Stimulated activated CD4-positive, alpha-beta T cell treated with anti-CD3 and anti-CD28 coated beads, TNF-alpha, amount 100 ng/mL, for 24 hours (primary cell): Measurements from ENCODE around the gene PLPP6.
"Not testable (repeated sequence)": the region's sequence is repeated elsewhere in the genome, so short reads cannot be mapped to it uniquely, and the experiment has no call there.

Source experiments
- DNase-seq, 3 experiments: peaks; one replicate each; pipeline ENCODE4 v3.0.0-alpha.2; 2020; ENCODE audit warnings: low read depth in 3 of 3

Gene PLPP6

GRCh38 chr9:4662108-4662988 is at the start of gene PLPP6:
TSS of gene PLPP6 (plus strand) at chr9:4662294. CDS start at chr9:4662376, 82 bp downstream.
- peak; percentile 50 to 77 (median 55) for DNase-seq

GRCh38 chr9:4614627-4615026 is 47.5 kb upstream of the PLPP6 start:
- DNase-seq = no peak

- DNase-seq = no peak
These were observed 46.8 kb upstream of the PLPP6 start for GRCh38 chr9:4615251-4615650.

- no peak for DNase-seq
These were observed 46.3 kb upstream of the PLPP6 start for GRCh38 chr9:4615778-4616177.

GRCh38 chr9:4617752-4618151 is 44.3 kb upstream of the PLPP6 start:
- DNase-seq = no peak

- no peak for DNase-seq
These were observed 43.4 kb upstream of the PLPP6 start for GRCh38 chr9:4618700-4619099.

- DNase-seq = no peak
These were observed 41.9 kb upstream of the PLPP6 start for GRCh38 chr9:4620057-4620765.

GRCh38 chr9:4620881-4621555 is 41.1 kb upstream of the PLPP6 start:
- DNase-seq = no peak

GRCh38 chr9:4622016-4622415 is 40.1 kb upstream of the PLPP6 start:
- DNase-seq = no peak

- DNase-seq = no peak
These were observed 31.3 kb upstream of the PLPP6 start for GRCh38 chr9:4630836-4631235.

- DNase-seq = no peak
These were observed 23.1 kb upstream of the PLPP6 start for GRCh38 chr9:4638968-4639367.

GRCh38 chr9:4639420-4639819 is 22.7 kb upstream of the PLPP6 start:
- no peak for DNase-seq

- DNase-seq = no peak
These were observed 22.1 kb upstream of the PLPP6 start for GRCh38 chr9:4640027-4640426.

- no peak for DNase-seq
These were observed 19.7 kb upstream of the PLPP6 start for GRCh38 chr9:4642351-4642750.

- no peak for DNase-seq
These were observed 8.0 kb upstream of the PLPP6 start for GRCh38 chr9:4654084-4654483.

- DNase-seq = no peak
These were observed 7.6 kb upstream of the PLPP6 start for GRCh38 chr9:4654538-4654937.

GRCh38 chr9:4656196-4656595 is 5.9 kb upstream of the PLPP6 start:
- not testable (repeated sequence) for DNase-seq

- DNase-seq = no peak
These were observed 5.5 kb upstream of the PLPP6 start for GRCh38 chr9:4656621-4657020.

- no peak for DNase-seq
These were observed 4.5 kb upstream of the PLPP6 start for GRCh38 chr9:4657426-4658159.

GRCh38 chr9:4660665-4661064 is 1.4 kb upstream of the PLPP6 start:
- DNase-seq = not testable (repeated sequence)

- no peak for DNase-seq
These were observed 929 bp upstream of the PLPP6 start for GRCh38 chr9:4661165-4661564.

- DNase-seq = no peak
These were observed 483 bp upstream of the PLPP6 start for GRCh38 chr9:4661611-4662010.
